ENCODE results near the gene AHNAK.

DNA sequence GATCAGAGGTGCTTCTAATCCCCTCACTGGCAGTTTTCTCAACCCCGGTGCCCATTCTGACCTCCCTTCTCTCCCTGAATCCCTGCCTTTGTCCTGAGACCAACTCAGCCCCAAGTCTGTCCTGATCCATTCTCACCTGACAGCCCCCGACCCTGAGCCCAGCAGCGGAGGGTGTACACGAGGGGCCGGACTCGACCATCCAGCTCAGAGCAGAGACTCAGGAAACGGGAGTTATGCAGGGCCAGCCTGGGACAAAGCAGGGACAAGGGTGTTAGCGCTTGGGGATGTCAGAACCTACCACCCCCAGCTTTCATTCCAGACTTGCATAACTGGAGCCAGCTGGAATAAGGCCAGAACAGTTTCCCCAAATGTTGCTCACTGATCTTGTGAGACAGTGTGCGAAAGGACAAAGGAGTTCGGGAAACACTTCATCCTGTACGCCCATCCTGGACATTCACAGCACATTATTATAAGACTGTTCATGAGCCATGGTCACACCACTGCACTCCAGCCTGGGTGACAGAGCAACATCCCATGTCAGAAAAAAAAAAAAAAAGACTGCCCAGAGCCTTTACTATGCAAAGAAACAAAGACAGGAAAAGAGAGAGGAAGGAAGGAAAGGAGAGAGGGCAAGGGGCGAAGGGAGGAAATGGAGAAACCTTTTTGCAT is 30.6 kb upstream of the AHNAK start:
- TF ChIP-seq CHD2 (IDR thresholded peaks at IDR 0.05; ENCODE audit: low read length) = no peak
- TF ChIP-seq TAF1 (IDR thresholded peaks at IDR 0.05; ENCODE audit: low read depth, low read length) = no peak
- no peak for TF ChIP-seq POLR2A (IDR thresholded peaks at IDR 0.05; ENCODE audit: control extremely low read depth in 1 of 2, low read depth in 2 of 2, low read length in 2 of 2)
- no peak for TF ChIP-seq ASH2L (IDR thresholded peaks at IDR 0.05; ENCODE audit: low read length)
